NK-92 (cell line): ENCODE results near the gene RFPL2.

Source experiments
- DNase-seq: peaks from one replicate; lab custom pipeline; 2025; ENCODE audit not compliant: unreplicated experiment; lab: John Stamatoyannopoulos, UW

The RFPL2 gene

DNA sequence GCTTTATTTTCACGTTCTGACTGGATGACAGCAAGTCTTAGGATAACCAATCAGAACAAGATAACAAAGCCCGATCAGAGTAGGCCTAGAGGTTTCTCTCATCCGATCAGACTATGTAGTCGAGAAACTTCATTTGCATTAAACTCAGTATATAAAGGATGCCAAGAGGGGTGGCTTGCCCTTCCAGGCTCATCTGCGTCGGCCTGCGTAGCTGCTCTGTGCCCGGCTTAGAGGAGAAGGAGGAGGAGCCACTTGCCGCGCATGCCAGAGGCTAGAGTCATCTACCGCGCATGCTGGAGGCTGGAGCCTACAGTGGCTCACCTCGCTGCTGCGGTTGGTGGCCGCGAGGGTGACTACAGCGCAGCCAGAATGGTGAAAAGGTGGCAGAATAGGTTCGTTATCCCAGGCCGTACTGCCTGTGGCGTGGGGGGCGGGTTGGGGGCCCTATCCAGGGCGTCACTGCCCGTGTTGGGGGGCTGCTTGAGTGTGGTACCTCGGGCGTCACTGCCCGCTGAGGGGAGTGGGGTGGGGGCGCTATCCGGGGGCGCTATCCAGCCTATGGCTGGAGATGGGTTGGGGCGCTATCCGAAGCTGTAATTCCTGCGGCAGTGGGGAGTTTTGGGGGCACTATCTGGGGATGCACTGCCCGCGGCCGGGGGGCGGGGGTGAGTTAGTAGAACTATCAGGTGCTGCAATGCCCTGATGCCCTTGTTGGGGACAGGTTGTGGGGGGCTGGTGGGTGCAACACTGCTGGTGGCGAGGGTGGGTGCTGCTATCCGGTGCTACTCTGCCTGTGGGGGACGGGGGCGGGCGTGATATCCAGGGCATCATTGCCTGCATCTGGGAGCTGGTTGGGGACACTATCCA is at the start of gene RFPL2:
TSS of gene RFPL2 (minus strand) at position 218 of the 867 bp plus-strand sequence. CDS start 2,622 bp downstream, outside the sequence.
- no peak for DNase-seq

DNA sequence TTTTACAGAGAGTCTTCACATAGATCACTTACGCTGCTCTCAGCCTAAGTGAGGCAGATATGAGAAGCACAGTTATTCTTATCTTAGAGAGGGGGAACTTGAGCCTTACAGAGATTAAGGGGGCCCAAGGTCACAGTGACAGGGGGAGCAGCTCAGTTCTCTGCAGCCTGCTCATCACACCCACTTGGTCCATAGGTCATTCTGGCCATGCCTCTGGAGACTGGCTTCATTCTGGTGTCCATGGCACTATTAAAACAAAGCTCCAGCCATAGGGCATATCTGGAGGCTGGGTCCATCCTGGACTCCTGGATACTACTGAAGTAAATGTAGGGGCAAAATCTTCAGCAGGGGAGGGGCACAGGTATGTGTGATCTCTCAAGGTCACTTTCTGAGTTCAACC is 44.4 kb upstream of the RFPL2 start:
- DNase-seq, result no peak

DNA sequence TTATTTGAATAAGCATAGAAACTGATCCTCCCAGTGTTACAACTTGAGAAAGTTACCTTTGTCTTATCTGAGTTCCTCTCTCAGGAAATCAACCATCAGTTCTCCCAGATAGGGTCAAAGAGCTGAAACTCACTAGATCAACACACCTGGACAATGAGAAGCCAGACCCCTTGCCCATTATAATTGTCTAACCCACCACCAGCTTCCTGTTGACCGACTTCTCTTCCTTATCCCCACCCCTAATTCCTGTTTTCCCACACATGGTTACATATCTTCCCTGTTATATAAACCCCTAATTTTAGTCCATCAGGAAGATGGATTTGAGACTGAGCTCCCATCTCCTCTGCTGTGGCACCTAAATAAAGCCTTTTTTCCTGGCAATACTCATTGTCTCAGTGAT is 43.4 kb upstream of the RFPL2 start:
- DNase-seq, result no peak

DNA sequence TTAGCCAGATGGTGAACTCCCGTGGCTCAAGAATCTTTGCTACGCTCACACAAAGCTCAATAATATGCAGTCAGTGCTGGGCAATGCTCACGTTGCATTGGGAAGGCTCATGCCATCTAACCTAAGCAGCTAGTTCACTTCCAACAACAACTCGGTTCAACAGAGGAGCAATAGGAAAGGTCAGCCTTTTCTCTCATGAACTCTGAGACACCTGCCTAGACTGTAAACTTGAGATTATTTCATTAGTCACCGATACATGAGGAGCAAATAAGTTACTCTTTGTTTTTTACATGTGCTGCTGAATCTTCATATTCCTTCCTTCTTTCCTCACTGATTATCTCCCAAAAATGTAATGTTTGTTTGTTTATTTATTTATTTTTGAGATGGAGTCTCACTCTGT is 41.3 kb upstream of the RFPL2 start:
- no peak for DNase-seq

DNA sequence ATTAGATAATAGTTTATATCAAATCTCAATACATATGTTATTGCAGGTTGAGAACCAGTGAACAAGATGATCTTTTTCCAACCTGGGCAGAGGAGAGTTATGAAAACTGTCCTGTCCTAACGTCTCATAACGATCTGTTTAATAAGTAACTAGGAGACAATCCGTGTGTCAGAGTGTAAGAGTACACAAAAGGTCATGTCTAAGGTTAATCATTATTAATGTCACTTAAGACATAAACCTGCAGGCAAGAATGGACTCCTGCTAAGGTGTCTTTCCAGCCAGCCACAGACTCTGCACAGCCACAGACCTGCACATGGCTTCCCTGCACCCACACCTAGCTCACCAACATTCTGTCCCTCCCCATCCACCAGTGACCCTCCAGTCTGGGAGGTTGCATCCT is 40.2 kb upstream of the RFPL2 start:
- no peak for DNase-seq

DNA sequence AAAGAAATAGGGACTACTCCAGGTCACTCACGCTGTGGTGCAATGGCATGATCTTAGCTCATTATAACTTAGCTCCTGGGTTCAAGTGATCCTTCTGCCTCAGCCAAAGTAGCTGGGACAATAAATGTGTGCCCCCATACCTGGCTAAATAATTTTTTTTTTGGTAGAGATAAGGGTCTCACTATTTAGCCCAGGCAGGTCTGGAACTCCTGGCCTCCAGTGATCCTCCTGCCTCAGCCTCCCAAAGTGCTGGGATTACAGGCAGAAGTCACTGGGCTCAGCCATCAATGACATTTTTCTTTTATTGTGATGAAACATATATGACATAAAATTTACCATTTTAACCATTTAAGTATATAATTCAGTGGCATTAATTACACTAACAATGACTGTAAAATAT is 39.7 kb upstream of the RFPL2 start:
- no peak for DNase-seq

DNA sequence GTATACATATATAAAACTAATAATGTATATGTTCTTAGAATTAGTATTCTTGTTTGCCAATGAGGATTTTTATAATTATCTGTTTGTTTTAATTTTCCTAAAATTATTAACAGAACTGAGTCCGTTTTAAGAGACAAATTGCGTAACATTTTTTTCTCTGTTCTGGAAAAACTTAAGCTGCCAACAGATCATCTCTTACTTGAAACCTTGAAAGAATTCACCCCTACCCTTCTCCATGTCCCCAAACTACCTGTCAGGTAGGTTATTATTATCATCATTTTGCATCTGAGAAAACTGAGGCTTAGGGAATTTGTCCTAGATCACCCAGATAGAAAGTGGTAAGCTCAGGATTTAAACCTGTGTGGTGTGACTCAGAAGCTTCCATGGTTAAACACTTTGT is 35.6 kb upstream of the RFPL2 start:
- no peak for DNase-seq

DNA sequence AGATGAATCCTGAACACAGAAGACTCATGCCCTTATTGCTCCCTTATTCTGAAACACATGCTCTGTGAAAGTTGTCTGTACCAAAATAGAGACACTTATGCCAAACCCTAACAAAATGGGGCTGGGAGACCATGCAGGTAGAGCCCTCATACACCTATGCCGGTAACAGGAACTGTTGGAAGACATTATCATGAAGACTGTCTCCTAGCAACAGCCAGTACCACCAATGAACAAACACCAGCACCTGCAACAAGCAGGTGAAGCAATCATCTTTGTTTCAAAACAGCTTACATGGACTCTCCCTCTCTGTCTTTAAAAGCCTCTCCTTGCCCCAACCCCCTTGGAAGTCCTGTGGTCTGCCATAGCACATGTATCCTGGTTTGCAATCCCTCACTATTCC is 33.0 kb upstream of the RFPL2 start:
- DNase-seq, result no peak

DNA sequence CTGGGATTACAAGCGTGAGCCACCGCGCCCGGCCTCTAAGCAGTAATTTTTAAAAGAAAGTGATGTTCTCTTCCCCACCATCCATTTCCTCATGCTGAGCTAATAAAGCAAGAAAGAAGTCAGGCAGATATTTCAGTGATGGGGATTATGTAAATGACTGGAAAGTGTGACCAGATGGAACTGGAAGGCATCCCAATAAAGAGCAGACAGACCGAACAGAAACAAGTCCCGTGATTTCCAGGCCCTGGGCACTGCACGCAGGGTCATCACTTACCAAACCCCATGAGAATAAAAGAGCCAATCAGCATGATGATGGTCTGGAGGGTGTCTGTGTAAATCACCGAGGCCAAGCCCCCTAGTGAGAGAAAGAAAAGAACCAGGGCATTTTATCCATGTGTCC is 32.1 kb upstream of the RFPL2 start:
- DNase-seq, result no peak

DNA sequence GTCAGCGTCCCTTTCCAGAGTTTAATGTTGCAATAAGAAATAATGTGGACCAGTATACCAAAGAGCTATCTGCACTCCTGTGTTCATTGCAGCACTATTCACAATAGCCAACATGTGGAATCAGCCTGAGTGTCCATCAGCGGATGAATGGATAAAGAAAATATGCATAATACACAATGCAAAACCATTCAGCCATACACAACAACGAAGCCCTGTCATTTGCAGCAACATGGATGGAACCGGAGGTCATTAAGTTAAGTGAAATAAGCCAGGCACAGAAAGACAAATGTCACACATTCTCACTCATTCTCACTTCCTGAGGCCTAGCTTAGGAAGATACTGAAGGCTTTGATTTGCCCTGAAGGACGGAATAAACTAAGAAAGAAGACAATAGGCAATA is 28.2 kb upstream of the RFPL2 start:
- no peak for DNase-seq

DNA sequence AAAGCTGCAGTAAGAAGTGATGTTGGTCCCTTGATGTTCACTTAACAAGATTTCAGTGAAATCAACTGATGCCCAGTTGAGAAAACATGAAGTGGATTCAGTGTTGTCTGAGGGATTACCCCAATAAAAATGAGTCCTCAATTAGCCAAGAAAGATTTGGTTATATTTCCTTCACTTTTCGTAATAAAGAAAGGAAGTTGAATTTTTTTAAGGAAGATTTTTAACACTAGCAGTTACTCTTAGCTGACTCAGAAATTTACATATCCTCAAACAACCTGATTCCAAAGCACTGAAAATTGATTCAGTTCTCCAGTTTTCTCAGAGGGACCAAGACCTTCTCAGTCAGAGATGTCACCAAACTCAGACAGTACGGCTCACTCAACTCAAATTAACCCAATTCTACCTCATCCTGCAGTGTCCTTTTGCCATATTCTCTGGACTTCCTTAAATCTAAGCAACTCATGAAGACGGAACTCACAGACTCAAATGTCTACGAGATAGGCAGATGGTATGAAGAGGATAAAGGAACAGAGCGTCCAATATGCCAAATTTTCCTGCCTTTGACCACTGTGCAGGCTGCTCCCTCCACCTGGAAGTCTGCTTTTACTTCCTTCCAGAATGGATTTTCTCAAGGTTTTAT is 27.4 kb upstream of the RFPL2 start:
- no peak for DNase-seq

DNA sequence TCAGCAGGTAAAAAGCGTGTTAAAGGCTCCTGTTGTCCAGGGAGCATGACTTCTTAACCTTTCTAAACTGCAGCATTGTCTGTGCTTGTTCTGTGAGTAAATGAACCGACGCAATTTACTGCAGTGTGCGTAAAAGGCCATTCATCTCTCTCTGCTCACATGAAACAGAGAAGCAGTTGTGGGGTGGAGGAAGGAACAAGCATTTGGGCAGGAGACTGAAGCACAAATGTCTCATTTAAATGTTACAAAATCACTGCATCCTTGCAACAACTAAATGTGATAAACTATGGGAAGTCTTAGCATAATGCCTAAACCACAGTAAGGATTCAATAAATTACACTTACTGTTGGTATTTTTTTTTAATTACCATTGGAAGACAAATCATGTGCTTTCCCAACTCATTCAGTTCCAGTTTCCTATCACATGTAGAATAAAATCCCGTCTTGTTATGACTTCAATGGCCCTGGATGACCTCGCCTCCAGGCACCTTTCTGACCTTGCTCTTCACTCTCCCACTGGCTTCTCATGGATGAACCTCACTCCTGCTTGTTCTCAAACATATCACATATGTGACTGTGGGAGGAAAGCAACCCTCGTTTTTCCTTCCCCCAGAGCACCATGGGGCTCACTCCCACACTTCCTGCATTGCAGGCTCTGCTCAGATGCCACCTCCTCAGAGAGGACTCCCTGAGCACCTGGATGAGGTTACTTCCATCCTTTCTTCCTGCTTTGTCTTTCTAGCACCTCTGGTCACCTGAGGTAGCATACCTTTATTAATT is 21.6 kb upstream of the RFPL2 start:
- no peak for DNase-seq

DNA sequence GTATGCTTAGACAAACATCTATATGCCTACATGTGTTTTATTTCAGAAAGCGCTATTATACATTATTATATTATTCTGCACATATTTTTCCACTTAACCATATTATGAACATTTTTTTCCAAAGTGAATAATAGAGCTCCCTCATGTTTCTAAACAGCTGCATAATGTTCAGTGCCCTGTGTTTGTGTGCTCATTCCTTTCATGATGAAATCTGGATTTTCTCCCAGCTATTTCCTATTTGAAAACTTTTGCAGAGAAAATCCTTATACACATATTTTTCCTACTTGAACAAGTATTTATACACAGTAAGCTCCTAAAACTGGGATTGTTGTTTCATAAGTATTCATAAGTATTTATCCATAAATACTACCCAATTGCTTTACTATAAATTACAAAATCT is 18.1 kb upstream of the RFPL2 start:
- DNase-seq, result no peak

DNA sequence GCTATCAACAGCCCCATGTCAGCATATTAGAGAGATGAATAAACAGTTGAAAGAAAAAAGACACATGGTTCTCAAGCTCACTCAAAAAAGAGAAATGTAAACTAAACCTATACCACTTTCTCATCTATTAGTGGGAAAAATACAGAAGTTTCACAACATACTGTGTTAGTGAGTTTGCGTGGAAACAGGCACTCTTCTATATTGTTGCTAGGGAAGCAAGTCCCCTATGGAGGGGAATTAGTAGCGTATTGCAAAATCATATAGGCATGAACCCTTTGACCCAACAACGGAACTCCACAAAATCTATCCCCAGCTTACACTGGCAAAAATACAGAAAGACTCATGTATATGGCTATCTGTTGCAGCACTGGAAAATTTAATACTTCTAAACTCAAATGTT is 14.2 kb upstream of the RFPL2 start:
- DNase-seq, result no peak

DNA sequence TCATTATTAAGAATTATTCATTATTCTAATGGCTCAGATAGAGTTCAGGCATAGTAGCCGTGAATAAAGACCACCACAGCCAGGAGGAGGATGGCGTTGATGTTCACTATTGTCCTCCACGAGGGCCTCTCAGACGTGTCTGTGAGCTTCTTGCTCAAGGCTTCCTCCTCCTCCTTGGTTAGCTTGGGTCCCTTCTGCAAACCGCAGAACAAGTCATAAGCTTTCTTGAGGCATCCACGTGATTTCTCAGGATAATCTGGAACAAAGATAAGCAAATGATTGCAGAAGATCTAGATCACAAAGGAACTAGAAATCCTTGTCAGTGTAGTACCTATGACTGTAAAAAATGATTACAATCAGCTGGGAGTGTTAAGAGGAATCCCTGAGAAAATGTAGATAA is 13.6 kb upstream of the RFPL2 start:
- DNase-seq, result no peak

DNA sequence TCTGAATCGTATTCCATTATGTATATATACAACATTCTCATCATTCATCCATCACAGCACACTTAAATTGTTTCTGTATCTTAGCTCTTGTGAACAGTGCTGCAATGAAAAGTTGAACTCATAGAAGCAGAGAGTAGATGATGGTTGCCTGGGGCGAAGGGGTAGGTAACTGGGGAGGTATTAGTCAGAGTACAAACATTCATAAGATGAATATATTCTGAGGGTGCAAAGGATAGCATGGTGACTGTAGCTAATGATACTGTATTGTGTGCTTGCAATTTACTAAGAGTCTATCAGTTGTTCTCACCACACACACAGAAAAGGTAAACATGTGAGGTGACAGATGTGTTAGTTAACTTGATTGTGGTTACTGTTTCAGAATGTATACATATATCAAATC is 12.6 kb upstream of the RFPL2 start:
- no peak for DNase-seq

DNA sequence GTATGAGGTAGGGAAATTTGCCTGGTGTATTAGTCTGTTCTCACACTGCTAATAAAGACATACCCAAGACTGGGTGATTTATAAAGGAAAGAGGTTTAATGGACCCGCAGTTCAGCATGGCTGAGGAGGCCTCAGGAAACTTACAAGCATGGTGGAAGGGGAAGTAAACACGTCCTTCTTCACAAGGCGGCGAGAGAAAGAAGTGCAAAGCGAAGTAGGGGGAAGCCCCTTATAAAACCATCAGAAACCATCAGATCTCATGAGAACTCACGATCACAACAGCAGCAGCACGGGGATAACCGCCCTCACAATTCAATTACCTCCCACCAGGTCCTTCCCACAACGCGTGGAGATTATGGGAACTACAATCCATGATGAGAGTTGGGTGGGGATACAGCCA is 12.0 kb upstream of the RFPL2 start:
- DNase-seq, result no peak

DNA sequence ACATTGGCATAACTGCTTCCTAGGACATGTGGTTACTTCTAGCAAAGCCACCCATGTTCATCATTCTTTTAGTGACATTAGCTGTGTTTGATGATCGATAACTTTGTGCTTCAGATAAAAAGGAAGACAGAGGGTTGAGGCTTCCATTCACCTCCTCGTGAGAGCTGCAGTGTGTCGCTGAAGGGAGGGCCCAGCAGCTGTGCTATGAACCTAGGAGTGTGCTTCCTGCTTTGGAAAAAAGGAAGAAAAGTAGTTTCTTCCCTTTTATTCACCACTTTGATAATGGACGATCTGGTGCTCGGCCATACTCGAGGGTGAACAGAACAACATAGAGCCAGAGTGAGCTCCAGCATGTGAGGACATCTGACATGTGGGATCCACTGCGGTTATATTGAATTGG is 6.1 kb upstream of the RFPL2 start:
- no peak for DNase-seq

DNA sequence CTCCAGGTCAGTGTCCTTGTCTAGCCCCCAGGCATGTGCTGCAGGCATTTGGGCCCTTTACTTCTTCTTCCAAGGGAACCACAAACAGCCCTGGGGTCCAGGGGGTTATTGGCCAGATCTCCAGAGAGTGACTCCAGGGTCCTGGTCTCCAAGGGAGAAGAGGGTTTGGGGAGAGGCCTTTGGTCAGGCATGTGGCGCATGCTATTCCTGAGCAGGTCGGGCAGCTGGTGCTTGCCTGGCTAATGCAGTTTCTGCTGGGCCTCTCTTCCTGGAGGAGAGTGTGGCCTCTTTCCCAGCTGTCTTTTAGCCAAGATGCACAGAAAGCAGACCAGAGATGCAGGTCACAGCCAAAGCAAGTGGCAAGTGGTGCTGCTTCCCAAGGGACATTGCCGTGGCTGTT is 3.8 kb upstream of the RFPL2 start:
- DNase-seq, result no peak

DNA sequence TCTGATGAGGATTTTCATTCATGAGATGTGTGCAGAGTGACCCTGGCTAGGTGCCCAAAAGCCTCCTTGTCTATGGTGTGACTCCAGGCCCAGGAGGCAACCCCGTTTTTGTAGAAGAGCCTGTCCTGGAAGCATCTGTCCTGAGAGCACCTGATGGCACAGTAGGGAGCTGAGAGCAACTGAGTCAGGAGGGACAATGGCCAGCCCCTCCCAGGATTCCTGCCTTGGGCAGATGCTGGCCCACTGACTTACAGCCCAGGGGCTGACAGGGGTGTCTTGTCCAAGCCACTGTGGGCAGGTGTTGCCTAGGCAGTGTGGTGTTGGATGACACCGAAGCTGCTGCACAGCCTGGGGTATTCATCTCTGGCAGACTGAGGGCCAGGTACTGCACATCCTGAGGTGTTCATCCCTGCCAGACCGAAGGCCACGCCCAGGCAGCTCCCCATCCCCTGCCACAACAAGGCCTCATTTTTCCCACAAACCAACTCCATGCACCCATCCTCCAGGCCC is 3.2 kb upstream of the RFPL2 start:
- DNase-seq, result no peak
